CD4-positive, alpha-beta T cell treated with Interleukin-15 for 4 hours (primary cell): Measurements from ENCODE around the gene MLLT1.
"Not testable (repeated sequence)": the region's sequence is repeated elsewhere in the genome, so short reads cannot be mapped to it uniquely, and the experiment has no call there.

Experiments used
- DNase-seq: peaks from one replicate; pipeline ENCODE4 v3.0.0-alpha.2; 2020; ENCODE audit warnings: low spot score

The MLLT1 gene

GRCh38 chr19:6279931-6280591 lies at the start of gene MLLT1:
Gene MLLT1 (minus strand): TSS chr19:6279975. CDS start chr19:6279784, 191 bp downstream.
- DNase-seq, result peak; percentile 96

- DNase-seq, result no peak
Measured at GRCh38 chr19:6326815-6327214, 47.0 kb upstream of the MLLT1 start.

- DNase-seq, result no peak
Measured at GRCh38 chr19:6325614-6326013, 45.8 kb upstream of the MLLT1 start.

- DNase-seq, result no peak
Measured at GRCh38 chr19:6324757-6325156, 45.0 kb upstream of the MLLT1 start.

GRCh38 chr19:6322284-6322683 lies 42.5 kb upstream of the MLLT1 start:
- no peak for DNase-seq

DNA sequence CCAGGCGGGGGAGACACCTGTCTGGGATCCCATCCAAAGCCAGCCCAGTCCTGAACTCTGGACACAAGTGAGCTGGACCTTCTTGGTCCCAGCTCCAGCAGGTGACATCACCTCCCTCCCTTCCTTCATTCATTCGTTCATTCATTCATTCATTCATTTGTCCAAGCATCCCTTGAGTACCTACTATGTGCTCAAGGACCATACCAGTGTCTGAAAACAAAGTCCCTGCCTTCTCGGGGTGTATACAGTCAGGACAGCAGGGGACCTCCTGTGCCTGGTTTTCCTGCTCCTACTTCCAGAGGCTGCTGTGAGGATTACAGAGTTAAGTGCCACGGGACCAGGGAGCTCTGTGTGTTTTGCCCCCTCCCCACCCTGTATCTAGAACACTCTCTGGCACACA lies 39.6 kb upstream of the MLLT1 start:
- no peak for DNase-seq

DNA sequence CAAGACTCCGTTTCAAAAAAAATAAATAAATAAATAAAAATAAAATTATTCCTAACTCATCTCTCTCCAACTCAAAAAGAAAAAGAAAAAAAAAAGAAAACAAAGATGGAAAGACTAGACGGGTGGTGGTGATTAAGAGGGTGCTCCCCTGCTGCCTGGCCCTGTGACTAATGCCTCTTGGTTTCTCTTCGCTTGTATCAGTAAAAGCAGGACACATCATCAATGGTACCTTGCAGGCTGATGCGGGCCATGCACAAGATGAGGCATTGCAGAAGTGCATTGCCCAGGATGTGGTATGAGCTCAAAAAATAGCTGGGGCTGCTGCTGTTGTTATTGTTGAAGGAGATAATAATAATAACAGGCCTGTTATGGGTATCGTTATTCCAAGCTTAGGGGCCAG lies 39.0 kb upstream of the MLLT1 start:
- no peak for DNase-seq

- not testable (repeated sequence) for DNase-seq
Measured at GRCh38 chr19:6315646-6316045, 35.9 kb upstream of the MLLT1 start.

DNA sequence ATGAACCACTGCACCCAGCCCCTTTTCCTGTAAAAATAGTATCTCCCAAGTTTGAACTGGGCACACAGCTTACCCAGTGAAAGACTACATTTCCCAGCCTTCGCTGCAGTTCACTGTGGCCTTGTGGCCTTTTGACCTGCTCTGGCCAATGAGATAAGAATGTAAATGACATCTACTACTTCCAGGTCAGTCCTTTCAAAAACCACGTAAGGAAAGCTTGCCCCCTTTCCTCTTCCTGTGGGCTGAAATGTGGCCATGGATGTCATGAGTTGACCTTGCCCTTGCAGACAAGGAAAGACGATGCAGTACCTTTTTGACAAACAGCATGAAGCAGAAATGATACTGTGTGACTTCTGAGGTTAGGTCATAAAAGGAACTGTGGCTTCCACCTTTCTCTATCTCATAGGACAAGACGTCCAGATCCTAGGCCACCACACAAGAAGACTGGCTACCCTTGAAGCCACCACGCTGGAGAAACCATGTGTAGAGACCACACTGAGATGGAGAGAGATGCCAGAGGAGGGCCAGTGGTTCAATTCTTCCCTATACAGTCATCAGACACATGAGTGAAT lies 33.7 kb upstream of the MLLT1 start:
- DNase-seq, result no peak

- no peak for DNase-seq
Measured at GRCh38 chr19:6312018-6312417, 32.2 kb upstream of the MLLT1 start.

DNA sequence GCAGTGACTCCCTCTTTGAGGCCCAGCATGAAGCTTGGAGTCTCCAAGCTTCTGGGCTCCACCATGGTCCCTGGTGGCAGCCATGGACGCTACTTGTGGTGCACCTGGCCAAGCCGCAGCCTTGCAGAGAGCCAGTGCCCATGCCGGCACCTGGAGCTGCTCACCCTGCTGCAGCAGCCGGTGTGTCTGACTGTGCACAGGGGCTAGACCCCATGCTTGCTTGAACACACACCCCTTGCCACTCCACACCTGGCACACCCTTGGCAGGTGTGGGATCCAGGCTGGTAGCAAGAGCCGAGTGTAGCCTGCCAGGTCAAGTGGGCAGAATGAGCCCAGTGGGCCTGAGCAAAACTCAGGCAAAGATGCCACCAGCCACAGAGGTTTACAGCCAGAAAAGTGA lies 18.6 kb upstream of the MLLT1 start:
- no peak for DNase-seq

DNA sequence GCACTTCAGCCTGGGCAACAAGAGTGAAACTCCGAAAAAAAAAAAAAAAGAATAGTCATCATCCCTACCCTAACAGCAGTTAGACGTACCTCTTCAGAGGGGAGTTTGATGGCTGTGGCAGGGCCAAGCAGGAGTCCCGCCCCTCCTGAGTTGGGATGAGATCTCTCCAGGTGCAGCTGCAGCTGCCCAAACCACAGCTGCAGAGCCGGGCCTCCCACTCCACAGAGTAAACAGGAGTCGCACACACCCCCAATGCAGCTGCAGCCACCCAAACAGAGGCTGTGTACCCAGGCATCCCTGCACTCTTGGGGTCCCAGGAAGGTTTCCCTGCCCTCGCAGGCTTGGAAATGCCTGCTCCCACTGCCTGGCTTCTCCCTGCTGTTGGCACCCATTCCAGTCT lies 17.4 kb upstream of the MLLT1 start:
- no peak for DNase-seq

DNA sequence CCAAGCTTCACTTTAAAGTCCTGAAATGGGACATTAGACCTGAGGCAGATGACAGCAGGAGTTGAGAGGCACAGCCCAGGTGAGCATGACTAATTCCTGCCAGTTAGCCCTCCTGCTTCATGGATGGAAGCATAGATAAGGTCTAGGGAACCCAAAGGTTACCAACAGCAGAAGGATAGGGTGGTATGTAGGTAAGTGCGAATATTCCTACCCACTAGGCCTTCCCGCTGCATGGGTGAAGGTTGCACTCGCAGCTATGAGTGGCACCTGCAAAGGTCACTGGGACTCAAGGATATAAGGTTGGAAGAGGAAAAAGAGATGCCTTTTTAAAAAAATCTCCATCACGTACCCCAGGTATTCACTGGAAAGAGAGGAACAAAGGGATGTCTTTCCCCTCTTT lies 12.2 kb upstream of the MLLT1 start:
- no peak for DNase-seq

GRCh38 chr19:6288737-6289136 lies 9.0 kb upstream of the MLLT1 start:
- no peak for DNase-seq

GRCh38 chr19:6287269-6287885 lies 7.6 kb upstream of the MLLT1 start:
- no peak for DNase-seq

DNA sequence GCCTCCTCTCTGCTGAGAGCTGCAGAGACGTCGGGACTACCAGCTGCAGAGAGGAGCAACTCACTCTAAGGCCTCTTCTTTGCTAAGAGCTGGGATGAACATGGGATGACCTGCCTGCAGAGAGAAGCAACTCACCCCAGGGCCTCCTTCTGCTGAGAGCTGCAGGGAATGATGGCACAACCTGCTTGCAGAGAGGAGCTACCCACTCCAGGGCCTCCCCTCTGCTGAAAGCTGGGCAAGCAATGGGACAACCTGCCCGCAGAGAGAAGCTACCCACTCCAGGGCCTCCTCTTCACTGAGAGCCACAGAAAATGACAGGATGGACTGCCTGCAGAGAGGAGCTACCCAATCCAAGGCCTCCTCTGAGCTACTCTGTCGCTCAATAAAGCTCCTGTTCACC lies 6.9 kb upstream of the MLLT1 start:
- no peak for DNase-seq

GRCh38 chr19:6282393-6282792 lies 2.6 kb upstream of the MLLT1 start:
- not testable (repeated sequence) for DNase-seq

DNA sequence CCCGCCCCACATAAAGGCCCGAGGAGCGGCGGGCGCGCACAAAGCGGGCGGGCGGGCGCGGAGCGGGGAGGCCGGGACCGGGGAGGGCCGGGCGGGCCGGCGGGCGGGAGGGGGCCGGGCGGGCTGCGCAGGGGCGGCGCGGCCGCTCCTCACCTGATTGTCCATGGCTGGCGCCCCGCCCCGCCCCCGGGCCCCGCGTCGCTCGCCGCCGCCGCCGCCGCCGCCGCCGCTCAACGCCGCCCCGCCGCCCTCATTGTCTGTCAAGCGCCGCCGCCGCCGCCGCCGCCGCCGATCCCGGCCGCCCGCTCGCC lies 200 bp downstream of the MLLT1 start:
- no peak for DNase-seq

GRCh38 chr19:6278740-6279619 lies 795 bp downstream of the MLLT1 start:
- DNase-seq, result no peak

GRCh38 chr19:6278051-6278450 lies 1.7 kb downstream of the MLLT1 start:
- no peak for DNase-seq

DNA sequence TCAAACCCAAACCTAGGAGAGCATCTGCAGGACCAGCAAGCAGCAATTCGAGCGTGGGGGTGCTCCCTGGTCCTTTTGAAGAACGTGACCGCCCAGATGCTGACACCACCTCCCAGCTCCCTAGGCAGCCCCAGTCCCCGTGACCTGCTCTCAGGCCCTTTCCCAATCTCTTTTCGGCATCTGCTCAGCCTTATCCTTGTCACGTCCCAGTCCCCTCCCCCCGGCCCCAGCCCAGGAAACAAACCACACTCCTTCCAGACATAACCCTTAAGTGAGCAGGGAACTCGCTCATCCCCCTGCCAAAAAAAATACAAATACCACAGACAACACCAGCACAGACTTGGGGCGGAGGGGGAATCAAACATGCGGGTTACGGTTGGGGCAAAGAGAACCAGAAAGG lies 3.3 kb downstream of the MLLT1 start:
- no peak for DNase-seq

DNA sequence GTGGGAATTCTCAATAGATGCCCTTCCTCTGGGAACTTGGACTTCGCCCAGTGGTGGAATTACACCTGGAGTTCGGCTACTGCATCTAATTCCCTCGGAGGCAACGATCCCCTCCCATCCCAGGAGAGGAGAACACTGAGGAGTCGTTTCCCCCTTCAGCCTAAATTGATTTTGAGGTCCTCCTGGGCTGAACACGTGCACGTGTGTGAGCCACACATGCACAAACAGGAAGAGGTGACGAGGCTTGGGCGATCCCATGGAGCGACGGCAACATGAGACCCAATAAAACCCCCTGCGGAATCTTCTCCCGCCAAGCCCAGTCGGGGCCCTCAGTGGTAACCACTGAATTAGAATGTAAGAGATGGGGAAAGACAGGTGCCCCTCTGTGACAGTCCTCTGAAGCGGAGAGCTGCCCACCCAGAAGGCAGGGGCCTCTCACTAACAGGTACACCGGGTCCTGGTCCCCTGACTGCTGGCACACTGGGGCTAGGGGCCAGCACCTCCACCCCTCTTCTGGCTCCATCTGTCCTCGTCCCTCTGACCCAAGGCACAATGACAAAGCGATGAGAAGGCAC lies 4.5 kb downstream of the MLLT1 start:
- no peak for DNase-seq

- DNase-seq, result no peak
Measured at GRCh38 chr19:6274756-6275155, 5.0 kb downstream of the MLLT1 start.
